SK-N-SH treated with all-trans-retinoic acid at 6 μM for 48 hours (cell line): ENCODE measurements around the gene ATP2B3.

Experiments
- ARNTL ChIP-seq: fragments of 450-650 bp; formaldehyde crosslinking; IDR thresholded peaks from 2 replicates; pipeline ENCODE4 v1.5.0; 2020; ENCODE audit warnings: low read depth, mild to moderate bottlenecking, moderate library complexity, borderline replicate concordance
- BACH2 ChIP-seq: fragments of 250-450 bp; sonication (Bioruptor Pico); IDR thresholded peaks from 2 replicates; pipeline ENCODE4 v1.9.0; 2021; ENCODE audit warnings: mild to moderate bottlenecking, borderline replicate concordance
- CREB5 ChIP-seq: fragments of 250-450 bp; sonication (Bioruptor Pico); IDR thresholded peaks from 2 replicates; pipeline ENCODE4 v1.5.1; 2020; ENCODE audit warnings: low read depth, mild to moderate bottlenecking, moderate library complexity
- ESRRG ChIP-seq: fragments of 250-450 bp; sonication (Bioruptor Pico); IDR thresholded peaks from 2 replicates; pipeline ENCODE4 v1.6.1; 2021; ENCODE audit warnings: mild to moderate bottlenecking
- GLIS3 ChIP-seq: fragments of 250-450 bp; sonication (Bioruptor Pico); IDR thresholded peaks from 2 replicates; pipeline ENCODE4 v1.5.0; 2020; ENCODE audit warnings: mild to moderate bottlenecking, moderate library complexity
- OSR1 ChIP-seq: fragments of 250-450 bp; sonication (Bioruptor Pico); IDR thresholded peaks from 2 replicates; pipeline ENCODE4 v1.8.0; 2022; ENCODE audit warnings: moderate library complexity, mild to moderate bottlenecking, inconsistent platforms
- TOX ChIP-seq: fragments of 250-450 bp; sonication (Bioruptor Pico); IDR thresholded peaks from 2 replicates; pipeline ENCODE4 v1.8.0; 2021; ENCODE audit warnings: mild to moderate bottlenecking, moderate library complexity, borderline replicate concordance
- ZFP3 ChIP-seq: fragments of 250-450 bp; sonication (Bioruptor Pico); IDR thresholded peaks from 2 replicates; pipeline ENCODE4 v1.5.0; 2020; ENCODE audit warnings: mild to moderate bottlenecking, moderate library complexity

- no peak for TF ChIP-seq OSR1 (CRISPR knock-in tag)
- no peak for TF ChIP-seq ESRRG (CRISPR knock-in tag)
- no peak for TF ChIP-seq CREB5 (CRISPR knock-in tag)
- TF ChIP-seq TOX (CRISPR knock-in tag) = no peak
- no peak for TF ChIP-seq ZFP3 (CRISPR knock-in tag)
- no peak for TF ChIP-seq ARNTL (CRISPR knock-in tag)
- TF ChIP-seq BACH2 = no peak
- no peak for TF ChIP-seq GLIS3
These were observed 9.8 kb downstream of the ATP2B3 start for GRCh38 chrX:153527208-153527607.
